Measurements from ENCODE around the gene OR7G2.

- TF ChIP-seq POLR2A (IDR thresholded peaks at IDR 0.05): no peak
- no peak for TF ChIP-seq CTCF (IDR thresholded peaks at IDR 0.05)
Measured at GRCh38 chr19:9070066-9070465, 37.2 kb downstream of the OR7G2 start.

Measured in uterus (tissue), 2 donors.